Stimulated activated CD8-positive, alpha-beta memory T cell treated with anti-CD3 and anti-CD28 coated beads, Interleukin-15, amount 100 ng/mL, for 4 hours (primary cell): ENCODE measurements around the gene RXFP1.
"Not testable (repeated sequence)": the region's sequence is repeated elsewhere in the genome, so short reads cannot be mapped to it uniquely, and the experiment has no call there.

Experiments
- DNase-seq, 2 donors: peaks; one replicate each; pipeline ENCODE4 v3.0.0-alpha.2; 2020; ENCODE audit warnings: low read depth in 2 of 2

The RXFP1 gene

DNA sequence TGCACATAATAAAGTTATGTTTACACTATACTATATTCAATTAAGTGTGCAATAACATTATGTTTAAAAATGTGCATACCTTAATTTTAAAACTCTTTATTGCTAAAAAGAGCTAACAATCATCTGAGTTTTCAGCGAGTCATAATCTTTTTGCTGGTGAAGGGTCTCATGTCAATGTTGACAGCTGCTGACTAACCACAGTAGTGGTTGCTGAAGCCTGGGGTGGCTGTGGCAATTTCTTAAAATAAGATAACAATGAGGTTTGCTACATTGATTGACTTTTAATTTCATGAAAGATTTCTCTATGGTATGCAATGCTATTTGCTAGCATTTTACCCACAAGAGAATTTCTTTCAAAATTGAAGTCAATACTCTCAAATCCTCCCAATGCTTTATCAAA, 91.4 kb downstream of the RXFP1 start:
- no peak for DNase-seq

DNA sequence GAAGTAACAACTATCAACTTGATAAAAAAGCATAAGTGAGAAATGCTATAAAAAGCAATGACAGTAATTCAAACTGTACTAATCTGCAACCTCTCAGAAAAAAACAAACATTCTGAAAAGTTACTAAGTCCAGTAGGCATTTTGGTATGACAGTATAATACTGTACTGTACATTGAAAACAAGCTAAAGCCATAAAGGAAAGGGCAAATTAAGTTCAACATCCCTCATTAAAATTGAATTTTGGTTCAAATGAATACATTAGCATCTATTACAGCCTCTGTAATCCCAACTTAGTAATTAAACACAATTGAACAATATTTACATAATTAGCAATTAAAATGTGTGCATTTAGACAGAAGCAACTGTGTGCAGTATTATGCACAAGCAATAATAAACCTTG, 96.3 kb downstream of the RXFP1 start:
- DNase-seq, result no peak

DNA sequence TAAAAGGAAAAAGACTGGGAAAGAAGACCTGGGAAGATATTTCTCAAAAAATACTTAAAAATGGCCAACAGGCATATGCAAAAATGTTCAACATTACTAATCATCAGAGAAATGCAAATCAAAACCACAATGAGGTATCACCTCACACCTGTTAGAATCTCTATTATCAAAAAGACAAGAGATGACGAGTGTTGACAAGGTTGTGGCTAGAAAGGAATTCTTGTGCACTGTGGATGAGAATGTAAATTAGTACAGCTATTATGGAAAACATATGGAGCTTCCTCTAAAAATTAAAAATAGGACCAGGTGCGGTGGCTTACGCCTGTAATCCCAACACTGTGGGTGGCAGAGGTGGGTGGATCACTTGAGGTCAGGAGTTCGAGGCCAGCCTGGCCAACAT, 100.0 kb downstream of the RXFP1 start:
- DNase-seq, result no peak

DNA sequence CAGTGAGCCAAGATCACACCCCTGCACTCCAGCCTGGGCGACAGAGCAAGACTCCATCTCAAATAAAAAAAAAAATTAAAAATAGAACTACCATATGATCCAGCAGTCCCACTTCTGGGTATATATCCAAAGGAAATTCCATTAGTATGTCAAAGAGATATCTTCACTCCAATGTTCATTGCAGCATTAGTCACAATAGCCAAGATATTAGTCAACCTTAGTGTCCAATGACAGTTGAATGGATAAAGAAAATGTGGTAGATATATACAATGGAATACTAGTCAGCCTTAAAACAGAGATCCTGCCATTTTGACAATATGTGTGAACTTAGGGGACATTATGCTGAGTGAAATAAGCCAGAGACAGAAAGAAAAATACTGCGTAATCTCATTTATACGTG, 100.6 kb downstream of the RXFP1 start:
- no peak for DNase-seq

DNA sequence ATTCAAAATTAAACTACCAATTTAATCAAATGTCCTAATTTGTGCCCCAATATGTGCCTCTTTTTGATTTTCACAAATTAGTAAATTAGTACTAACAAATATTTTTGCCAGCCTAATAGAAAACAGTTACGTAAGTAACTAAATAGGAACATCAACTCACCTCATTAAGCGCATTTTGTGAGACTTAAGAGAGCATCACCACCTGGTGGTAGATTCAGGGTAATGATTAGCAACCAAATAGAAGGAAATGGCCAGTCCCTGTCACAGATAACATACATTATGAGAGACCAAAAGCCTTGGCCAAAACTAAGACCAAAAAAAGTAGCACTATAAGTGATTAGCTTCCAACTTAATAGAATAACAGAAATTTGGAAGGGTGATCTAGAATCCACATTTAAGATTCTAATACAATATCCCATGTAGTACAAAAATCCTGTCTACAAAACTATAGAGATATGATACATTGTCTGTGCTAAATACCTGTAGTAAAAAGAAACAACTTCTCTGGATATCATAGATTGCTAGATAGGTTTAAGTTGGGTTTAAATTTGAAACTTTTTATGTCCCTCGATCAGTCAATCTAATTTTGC, 103.3 kb downstream of the RXFP1 start:
- no peak for DNase-seq

DNA sequence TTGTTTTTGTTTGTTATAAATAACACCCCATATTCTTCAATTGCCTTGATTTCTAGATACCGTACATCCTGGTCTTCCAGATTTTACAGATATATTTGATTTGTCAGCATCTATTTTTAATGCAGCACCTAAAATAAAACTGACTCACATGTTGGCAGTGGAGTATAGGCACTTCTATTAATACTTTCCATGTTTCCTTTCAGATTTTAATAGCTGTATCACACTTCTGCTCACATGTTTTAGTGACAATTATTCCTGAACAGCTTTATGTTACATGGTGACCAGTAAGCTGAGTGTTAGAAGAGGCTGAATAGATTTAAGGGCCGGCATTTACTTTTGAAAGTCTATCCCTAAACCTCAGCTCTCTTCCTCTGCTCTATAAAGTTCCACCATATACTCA, 103.9 kb downstream of the RXFP1 start:
- DNase-seq, result no peak

GRCh38 chr4:158630893-158631292, 109.2 kb downstream of the RXFP1 start:
- no peak for DNase-seq

GRCh38 chr4:158636619-158637018, 114.9 kb downstream of the RXFP1 start:
- no peak for DNase-seq

GRCh38 chr4:158644356-158644755, 122.7 kb downstream of the RXFP1 start:
- DNase-seq, result no peak

DNA sequence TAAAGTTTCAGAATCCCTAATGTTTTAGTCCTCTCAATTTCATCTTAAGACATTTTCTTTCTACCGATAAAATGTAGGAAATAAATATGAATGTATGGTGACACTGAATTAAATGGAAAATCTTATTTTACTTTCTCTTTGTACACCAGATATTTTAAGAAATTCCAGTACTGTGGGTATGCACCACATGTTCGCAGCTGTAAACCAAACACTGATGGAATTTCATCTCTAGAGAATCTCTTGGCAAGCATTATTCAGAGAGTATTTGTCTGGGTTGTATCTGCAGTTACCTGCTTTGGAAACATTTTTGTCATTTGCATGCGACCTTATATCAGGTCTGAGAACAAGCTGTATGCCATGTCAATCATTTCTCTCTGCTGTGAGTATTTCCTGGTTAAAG, 123.1 kb downstream of the RXFP1 start:
- no peak for DNase-seq

DNA sequence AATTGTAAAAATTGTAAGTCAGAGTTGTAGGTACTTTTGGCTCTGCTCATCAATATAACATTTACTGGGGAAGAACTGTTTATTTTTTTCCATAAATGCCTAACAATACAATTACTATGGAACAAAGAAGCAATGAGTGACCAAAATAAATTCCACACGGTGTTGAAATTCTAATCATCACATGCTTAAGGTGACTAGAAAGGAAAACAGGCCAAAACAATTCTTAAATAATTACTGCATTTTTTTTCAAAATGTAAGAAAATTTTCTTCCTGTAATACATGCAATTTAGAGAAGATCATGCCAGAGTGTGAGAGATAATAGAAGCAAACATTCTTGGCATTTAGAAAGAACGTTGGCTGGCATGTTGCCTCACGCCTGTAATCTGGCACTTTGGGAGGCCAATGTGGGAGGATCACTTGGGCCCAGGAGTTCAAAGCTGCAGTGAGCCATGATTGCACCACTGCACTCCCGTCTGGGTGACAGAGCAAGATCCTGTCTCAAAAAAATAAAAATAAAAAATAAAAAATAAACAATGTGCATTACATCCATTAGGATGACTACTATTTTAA, 127.5 kb downstream of the RXFP1 start:
- DNase-seq, result no peak

DNA sequence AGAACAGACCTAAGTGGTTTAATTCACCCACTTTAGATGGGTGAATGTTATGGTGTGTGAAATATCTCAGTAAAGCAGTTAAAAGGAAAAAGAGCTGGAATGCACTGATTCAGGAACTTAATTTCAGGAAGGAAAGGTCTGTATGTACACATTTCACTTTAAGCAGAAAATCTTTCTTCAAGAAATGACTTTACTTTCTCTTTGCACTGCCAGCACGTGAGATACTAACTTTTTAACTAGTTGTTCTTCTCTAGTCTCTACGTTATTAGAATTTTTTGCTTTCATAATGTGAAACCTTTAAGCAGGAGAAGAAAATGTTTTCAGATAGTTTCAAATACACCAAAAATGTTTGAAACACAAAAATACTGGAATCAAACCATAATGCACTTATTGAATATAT, 131.2 kb downstream of the RXFP1 start:
- DNase-seq, result no peak

- DNase-seq, result no peak
Measured at GRCh38 chr4:158656439-158656838, 134.8 kb downstream of the RXFP1 start.

DNA sequence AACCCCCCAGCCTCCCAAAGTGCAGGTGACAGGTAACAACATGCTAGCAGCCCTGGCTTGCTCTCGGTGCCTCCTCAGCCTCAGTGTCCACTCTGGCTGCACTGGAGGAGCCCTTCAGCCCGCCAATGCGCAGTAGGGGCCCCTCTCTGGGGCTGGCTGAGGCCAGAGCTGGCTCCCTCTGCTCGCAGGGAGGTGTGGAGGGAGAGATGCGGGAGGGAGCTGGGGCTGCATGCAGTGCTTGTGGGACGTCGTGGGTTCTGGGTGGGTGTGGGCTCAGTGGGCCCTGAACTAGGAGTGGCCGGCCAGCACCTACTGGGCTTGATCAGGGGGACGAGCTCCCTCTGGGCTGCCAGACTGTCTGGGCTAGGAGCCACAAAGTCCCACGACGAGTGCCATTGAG, 135.6 kb downstream of the RXFP1 start:
- DNase-seq, result no peak

DNA sequence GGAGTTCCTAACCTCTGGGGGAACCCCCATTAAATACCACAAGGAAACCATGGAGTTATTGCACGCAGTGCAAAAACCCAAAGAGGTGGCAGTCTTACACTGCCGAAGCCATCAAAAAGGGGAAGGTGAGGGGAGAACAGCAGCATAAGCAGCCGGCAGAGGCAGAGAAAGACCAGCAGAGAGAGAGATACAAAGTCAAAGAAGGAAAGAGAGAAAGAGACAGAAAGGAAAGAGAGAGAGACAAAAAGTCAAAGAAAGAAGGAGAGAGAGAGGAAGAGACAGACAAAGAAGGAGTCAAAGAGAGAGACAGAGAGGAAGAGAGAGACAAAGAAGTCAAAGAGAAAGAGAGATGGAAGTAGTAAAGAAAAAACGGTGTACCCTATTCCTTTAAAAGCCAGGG, 141.6 kb downstream of the RXFP1 start:
- not testable (repeated sequence) for DNase-seq

DNA sequence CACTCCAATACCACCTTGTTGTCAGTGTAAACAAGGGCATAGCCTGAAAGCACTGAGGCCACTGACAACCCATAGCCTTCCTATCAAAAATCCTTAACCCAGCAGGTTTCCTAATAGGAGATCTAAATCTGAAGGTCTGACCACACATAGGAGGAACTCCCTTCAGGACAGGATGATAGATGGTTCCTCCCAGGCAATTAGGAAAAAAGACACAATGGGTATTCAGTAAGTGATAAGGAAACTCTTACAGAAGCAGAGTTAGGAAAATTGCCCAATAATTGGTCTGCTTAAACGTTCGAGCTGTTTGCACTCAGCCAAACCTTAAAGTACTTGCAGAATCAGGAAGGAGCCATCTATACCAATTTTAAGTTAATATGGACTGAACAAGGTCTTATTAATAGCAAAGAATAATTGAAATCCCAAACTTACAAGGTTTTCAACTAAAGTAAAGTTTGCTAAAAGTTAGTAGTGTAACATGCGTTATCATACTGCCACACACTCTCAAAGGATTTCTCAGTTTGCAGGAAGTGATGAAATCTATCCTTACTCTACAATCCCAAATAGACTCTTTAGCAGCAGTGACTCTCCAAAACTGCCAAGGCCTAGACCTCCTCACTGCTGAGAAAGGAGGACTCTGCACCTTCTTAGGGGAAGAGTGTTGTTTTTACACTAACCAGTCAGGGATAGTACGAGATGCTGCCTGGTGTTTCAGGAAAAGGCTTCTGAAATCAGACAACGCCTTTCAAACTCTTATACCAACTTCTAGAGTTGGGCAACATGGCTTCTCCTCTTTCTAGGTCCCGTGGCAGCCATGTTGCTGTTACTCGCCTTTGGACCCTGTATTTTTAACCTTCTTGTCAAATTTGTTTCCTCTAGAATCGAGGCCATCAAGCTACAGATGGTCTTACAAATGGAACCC, 142.3 kb downstream of the RXFP1 start:
- not testable (repeated sequence) for DNase-seq

DNA sequence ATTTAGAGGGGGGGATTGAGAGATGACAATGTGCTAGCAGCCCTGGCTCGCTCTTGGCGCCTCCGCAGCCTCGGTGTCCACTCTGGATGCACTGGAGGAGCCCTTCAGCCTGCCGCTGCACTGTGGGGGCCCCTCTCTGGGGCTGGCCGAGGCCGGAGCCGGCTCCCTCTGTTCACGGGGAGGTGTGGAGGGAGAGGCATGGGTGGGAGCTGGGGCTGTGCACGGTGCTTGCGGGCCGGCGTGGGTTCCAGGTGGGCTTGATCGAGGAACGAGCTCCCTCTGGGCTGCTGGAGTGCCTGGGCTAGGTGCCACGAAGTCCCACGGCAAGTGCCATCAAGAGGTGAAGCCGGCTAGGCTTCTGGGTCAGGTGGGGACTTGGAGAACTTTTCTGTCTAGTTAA, 143.1 kb downstream of the RXFP1 start:
- no peak for DNase-seq

DNA sequence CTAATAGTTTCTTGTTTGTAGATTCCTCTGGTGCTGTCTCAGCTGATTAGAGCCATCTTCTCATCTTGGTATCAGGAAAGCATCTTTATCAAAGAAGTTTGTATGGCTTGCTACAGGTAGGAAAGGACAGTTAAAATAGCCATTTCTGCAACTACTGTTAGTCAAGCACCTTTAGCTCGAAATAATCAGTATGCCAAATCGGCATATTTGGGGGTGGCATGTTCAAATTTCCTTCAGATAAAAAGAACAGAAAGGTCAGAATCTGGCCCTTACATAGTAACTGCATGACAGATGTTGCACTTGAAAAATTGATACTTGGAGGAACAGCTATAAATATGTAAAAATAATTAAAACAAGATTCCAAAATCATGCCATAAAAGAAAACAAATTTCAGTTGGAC, 145.2 kb downstream of the RXFP1 start:
- no peak for DNase-seq

GRCh38 chr4:158667651-158668198, 146.0 kb downstream of the RXFP1 start:
- DNase-seq, result no peak

DNA sequence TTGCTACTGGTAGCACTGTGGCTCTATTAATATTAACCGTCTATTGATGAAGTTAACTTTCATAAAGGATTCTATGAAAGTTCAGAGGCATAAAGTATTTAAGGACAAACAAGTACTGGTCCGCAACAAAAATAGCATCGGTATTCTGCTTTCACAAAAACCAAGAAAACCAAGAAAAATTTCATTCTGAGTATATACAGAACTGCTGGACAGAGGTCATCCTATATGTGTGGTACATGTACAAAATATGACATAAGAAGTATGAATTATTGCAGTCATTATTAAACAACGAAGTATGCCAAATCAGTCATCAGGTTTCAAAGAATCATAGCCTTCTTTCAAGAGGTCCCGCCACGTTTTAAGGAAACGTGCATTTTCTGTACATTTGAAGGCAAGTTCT, 147.6 kb downstream of the RXFP1 start:
- no peak for DNase-seq

DNA sequence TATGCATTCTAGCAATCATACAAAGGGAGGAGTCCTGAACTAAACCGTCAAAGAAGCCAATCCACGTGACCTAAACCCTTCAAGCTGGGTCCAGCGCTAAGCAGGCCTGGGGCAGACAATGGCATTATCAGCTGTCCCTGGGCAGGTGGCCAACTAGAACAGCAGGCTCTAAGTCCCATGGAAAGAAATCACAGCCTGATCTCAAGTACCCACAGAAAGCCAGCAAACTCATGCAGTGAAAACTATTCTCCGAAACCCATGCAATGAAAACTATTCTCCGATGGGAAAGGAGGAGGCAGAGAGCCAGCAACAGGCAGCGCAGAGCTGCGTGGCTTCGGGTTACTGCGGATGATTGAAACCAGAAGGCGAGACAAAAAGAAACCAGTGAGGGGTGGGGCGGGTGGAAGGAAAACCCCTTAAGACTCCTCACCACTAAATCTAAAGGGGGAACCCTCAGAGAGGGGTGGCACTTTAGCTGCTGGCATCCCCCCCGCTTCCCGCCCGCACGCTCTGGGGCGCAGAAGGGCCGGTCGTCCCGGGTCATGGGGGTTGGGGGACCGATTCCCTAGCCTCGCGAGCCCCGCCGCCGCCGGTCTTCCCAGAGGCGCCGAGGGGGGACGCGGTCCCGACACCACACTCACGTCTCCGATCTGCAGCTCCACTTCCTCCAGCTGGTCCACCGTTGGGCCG, 149.4 kb downstream of the RXFP1 start:
- peak; percentile 17 to 18 for DNase-seq

DNA sequence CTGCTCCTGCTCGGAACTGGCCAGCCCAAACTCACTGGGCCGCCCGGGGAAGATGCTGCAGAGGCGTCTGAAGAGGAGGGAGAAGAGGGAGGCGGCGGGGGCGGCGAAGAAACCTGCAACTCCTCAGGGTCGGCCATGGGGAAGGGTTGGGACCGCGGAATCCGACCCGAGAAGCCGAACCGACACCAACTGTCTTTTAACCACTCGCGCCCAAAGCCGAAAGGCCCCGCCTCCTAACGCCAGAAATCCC, 149.9 kb downstream of the RXFP1 start, which contains the start of gene C4orf46:
Gene C4orf46 (minus strand): TSS at position 223 of the 250 bp plus-strand sequence. CDS start 86 bp downstream, at position 137.
- DNase-seq, result no peak
